Activated T-helper 1 cell treated with anti-CD3 and anti-CD28 coated beads, Interleukin-12 subunit alpha, Interleukin-12 subunit beta, Interleukin-2, Interleukin-4 antibody, amounts not matched to agents 30 ng/mL and 10 ng/mL and 1 ng/mL, durations not matched to agents 14 hours and 24 hours and 36 hours (primary cell): ENCODE measurements around the gene CD248. TPM values are rescaled to one million over a fixed set of nuclear protein-coding genes. Genes with fewer than 3 reads are reported as not detected.
"Not testable (repeated sequence)": the region's sequence is repeated elsewhere in the genome, so short reads cannot be mapped to it uniquely, and the experiment has no call there.

Experiments
- DNase-seq: peaks from one replicate; pipeline ENCODE4 v3.0.0; 2021; ENCODE audit warnings: low spot score
- H3K27ac Mint-ChIP-seq: one replicate; pipeline ENCODE4 v1.8.0; 2021; ENCODE audit warnings: mild to moderate bottlenecking, mixed read lengths
- H3K27me3 Mint-ChIP-seq: one replicate; pipeline ENCODE4 v1.8.0; 2022; ENCODE audit warnings: mild to moderate bottlenecking, moderate library complexity, mixed read lengths; ENCODE audit not compliant: insufficient read depth
- H3K36me3 Mint-ChIP-seq: one replicate; pipeline ENCODE4 v1.8.0; 2021; ENCODE audit warnings: low read depth, mixed read lengths
- H3K4me1 Mint-ChIP-seq: one replicate; pipeline ENCODE4 v1.8.0; 2021; ENCODE audit warnings: low read depth, mixed read lengths
- H3K4me3 Mint-ChIP-seq: one replicate; pipeline ENCODE4 v1.8.0; 2021; ENCODE audit warnings: mild to moderate bottlenecking, moderate library complexity, mixed read lengths
- H3K9me3 Mint-ChIP-seq: one replicate; pipeline ENCODE4 v1.8.0; 2021; ENCODE audit warnings: mixed read lengths
- intact Hi-C: fragments of 100-400 bp; cut with micrococcal nuclease; formaldehyde crosslinking; loops from one replicate; pipeline ENCODE4 v1.15.1; 2024
- total RNA-seq: library from RNA; stranded (reverse); gene quantifications from 2 replicates; pipeline ENCODE4 v1.2.3, GENCODE V29; 2022

The CD248 gene
- total RNA-seq, 1 donor from 2014 or later = not detected

- Mint-ChIP-seq H3K36me3 (no peaks in the 10 kb centered on the region), H3K27ac (no peak overlapping the region), H3K27me3 (no peaks in the 10 kb centered on the region), H3K4me3 (no peak overlapping the region), H3K9me3 (no peaks in the 10 kb centered on the region), H3K4me1 (peaks cover 27% of the 10 kb centered on the region)
- no peak for DNase-seq
- intact Hi-C loops = no loop called here
Observed at GRCh38 chr11:66330931-66331330, 14.1 kb upstream of the CD248 start.

GRCh38 chr11:66329165-66329673 is 12.4 kb upstream of the CD248 start:
- H3K27ac Mint-ChIP-seq = peak overlapping the region; percentile 61
- DNase-seq = no peak
- H3K27me3 Mint-ChIP-seq = no peaks in the 10 kb centered on the region
- intact Hi-C loops = loop anchor here (2.0 kb wide), 2 partner anchors 16 to 70 kb away; partner anchors contain the start of gene BRMS1
- no peaks in the 10 kb centered on the region for H3K36me3 Mint-ChIP-seq
- H3K9me3 Mint-ChIP-seq = no peaks in the 10 kb centered on the region
- peaks cover 25% of the 10 kb centered on the region for H3K4me1 Mint-ChIP-seq
- no peak overlapping the region for H3K4me3 Mint-ChIP-seq

GRCh38 chr11:66328302-66329144 is 11.7 kb upstream of the CD248 start:
- Mint-ChIP-seq H3K27me3 (no peaks in the 10 kb centered on the region), H3K4me1 (peaks cover 25% of the 10 kb centered on the region), H3K4me3 (peak overlapping the region; percentile 59), H3K27ac (peak overlapping the region; percentile 61), H3K9me3 (no peaks in the 10 kb centered on the region), H3K36me3 (no peaks in the 10 kb centered on the region)
- intact Hi-C loops = loop anchor here (1.0 to 2.0 kb wide), 6 partner anchors 8 to 106 kb away; partner anchors contain the start of genes BRMS1, RIN1 and YIF1A
- peak; percentile 73 for DNase-seq

- H3K9me3 Mint-ChIP-seq = no peaks in the 10 kb centered on the region
- H3K27ac Mint-ChIP-seq = peak overlapping the region; percentile 61
- H3K4me3 Mint-ChIP-seq = no peak overlapping the region
- no peaks in the 10 kb centered on the region for H3K27me3 Mint-ChIP-seq
- no peak for DNase-seq
- no peaks in the 10 kb centered on the region for H3K36me3 Mint-ChIP-seq
- H3K4me1 Mint-ChIP-seq = peaks cover 25% of the 10 kb centered on the region
- intact Hi-C loops = loop anchor here (1.0 to 2.0 kb wide), 6 partner anchors 8 to 106 kb away; partner anchors contain the start of genes BRMS1, RIN1 and YIF1A
Observed at GRCh38 chr11:66328031-66328301, 11.1 kb upstream of the CD248 start.

GRCh38 chr11:66327171-66328030 is 10.6 kb upstream of the CD248 start:
- Mint-ChIP-seq H3K4me3 (no peak overlapping the region), H3K4me1 (peaks cover 25% of the 10 kb centered on the region), H3K27ac (peak overlapping the region; percentile 61), H3K9me3 (no peaks in the 10 kb centered on the region), H3K27me3 (peaks cover under 1% of the 10 kb centered on the region), H3K36me3 (no peaks in the 10 kb centered on the region)
- intact Hi-C loops = loop anchor here (1.0 to 2.0 kb wide), 6 partner anchors 9 to 105 kb away; partner anchors contain the start of genes BRMS1, RIN1 and YIF1A
- DNase-seq = no peak

GRCh38 chr11:66326261-66327111 is 9.6 kb upstream of the CD248 start:
- Mint-ChIP-seq H3K27ac (peak overlapping the region; percentile 62), H3K4me3 (peak overlapping the region; percentile 25), H3K4me1 (peaks cover 25% of the 10 kb centered on the region), H3K9me3 (no peaks in the 10 kb centered on the region), H3K36me3 (no peaks in the 10 kb centered on the region), H3K27me3 (peaks cover 2% of the 10 kb centered on the region)
- intact Hi-C loops = no loop called here
- no peak for DNase-seq

- Mint-ChIP-seq H3K27me3 (peaks cover 4% of the 10 kb centered on the region), H3K4me1 (peaks cover 25% of the 10 kb centered on the region), H3K4me3 (no peak overlapping the region), H3K9me3 (peaks cover under 1% of the 10 kb centered on the region), H3K27ac (no peak overlapping the region), H3K36me3 (peaks cover under 1% of the 10 kb centered on the region)
- intact Hi-C loops = no loop called here
- no peak for DNase-seq
Observed at GRCh38 chr11:66325263-66325671, 8.4 kb upstream of the CD248 start.

GRCh38 chr11:66324664-66325063 is 7.8 kb upstream of the CD248 start:
- H3K27ac Mint-ChIP-seq = peak overlapping the region; percentile 40
- intact Hi-C loops = no loop called here
- no peak for DNase-seq
- peaks cover 2% of the 10 kb centered on the region for H3K36me3 Mint-ChIP-seq
- H3K27me3 Mint-ChIP-seq = peaks cover 4% of the 10 kb centered on the region
- peaks cover 25% of the 10 kb centered on the region for H3K4me1 Mint-ChIP-seq
- no peak overlapping the region for H3K4me3 Mint-ChIP-seq
- H3K9me3 Mint-ChIP-seq = peaks cover 5% of the 10 kb centered on the region

- H3K27ac Mint-ChIP-seq = no peak overlapping the region
- peaks cover 32% of the 10 kb centered on the region for H3K4me1 Mint-ChIP-seq
- intact Hi-C loops = no loop called here
- no peak for DNase-seq
- peaks cover 2% of the 10 kb centered on the region for H3K36me3 Mint-ChIP-seq
- H3K4me3 Mint-ChIP-seq = no peak overlapping the region
- H3K27me3 Mint-ChIP-seq = peaks cover 6% of the 10 kb centered on the region
- H3K9me3 Mint-ChIP-seq = peaks cover 5% of the 10 kb centered on the region
Observed at GRCh38 chr11:66323684-66324083, 6.8 kb upstream of the CD248 start.

- intact Hi-C loops = no loop called here
- Mint-ChIP-seq H3K36me3 (peaks cover 2% of the 10 kb centered on the region), H3K27me3 (peaks cover 10% of the 10 kb centered on the region), H3K4me1 (peaks cover 32% of the 10 kb centered on the region), H3K9me3 (peaks cover 5% of the 10 kb centered on the region), H3K27ac (no peak overlapping the region), H3K4me3 (no peak overlapping the region)
- DNase-seq = no peak
Observed at GRCh38 chr11:66322732-66323427, 6.0 kb upstream of the CD248 start.

- Mint-ChIP-seq H3K9me3 (peaks cover 5% of the 10 kb centered on the region), H3K36me3 (peaks cover 2% of the 10 kb centered on the region), H3K27ac (no peak overlapping the region), H3K4me1 (peaks cover 29% of the 10 kb centered on the region), H3K4me3 (no peak overlapping the region), H3K27me3 (peaks cover 10% of the 10 kb centered on the region)
- no peak for DNase-seq
- intact Hi-C loops = no loop called here
Observed at GRCh38 chr11:66321606-66322005, 4.8 kb upstream of the CD248 start.

GRCh38 chr11:66320748-66321147 is 3.9 kb upstream of the CD248 start:
- H3K9me3 Mint-ChIP-seq, H3K27ac Mint-ChIP-seq, H3K4me3 Mint-ChIP-seq, DNase-seq, H3K27me3 Mint-ChIP-seq, intact Hi-C loops, H3K36me3 Mint-ChIP-seq: not testable (repeated sequence)
- peaks cover 25% of the 10 kb centered on the region for H3K4me1 Mint-ChIP-seq
